HuH-7.5 (cell line): ENCODE measurements around the gene OSBPL3.
"Not testable (repeated sequence)": the region's sequence is repeated elsewhere in the genome, so short reads cannot be mapped to it uniquely, and the experiment has no call there.

Experiments
- DNase-seq: peaks from one replicate; pipeline ENCODE4 v3.0.0; 2011; ENCODE audit warnings: low spot score

OSBPL3 gene

GRCh38 chr7:24920451-24921361 lies 59.3 kb downstream of the OSBPL3 start:
- no peak for DNase-seq

- no peak for DNase-seq
These were observed 62.3 kb downstream of the OSBPL3 start for GRCh38 chr7:24917510-24918239.

DNA sequence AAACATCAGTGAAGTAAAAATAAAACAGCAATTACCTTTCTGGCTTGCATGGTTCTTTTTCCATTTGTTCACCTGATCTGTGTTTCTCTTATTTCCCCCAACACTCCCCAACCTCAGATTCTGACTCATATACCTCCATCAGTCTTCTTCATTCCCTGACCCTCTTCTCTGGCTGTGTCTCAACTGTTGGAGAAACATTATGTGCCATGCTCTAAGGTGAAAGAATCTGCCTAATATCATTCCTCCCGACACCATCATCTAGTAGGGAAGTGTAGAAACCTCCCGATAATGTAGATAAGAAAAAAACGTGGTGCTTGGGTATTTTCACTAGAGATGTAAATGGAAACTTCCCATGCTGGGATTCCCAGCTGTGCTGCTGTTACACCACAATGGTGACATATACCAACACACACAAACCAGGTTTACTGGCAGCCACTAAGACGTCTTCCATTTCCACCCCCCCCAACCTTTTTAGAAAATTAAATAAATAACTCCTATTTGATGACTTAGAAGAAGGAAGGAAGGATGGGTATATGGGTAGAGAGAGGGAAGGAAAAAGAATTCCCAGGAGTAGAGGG lies 63.4 kb downstream of the OSBPL3 start:
- DNase-seq: no peak

- DNase-seq: no peak
These were observed 65.5 kb downstream of the OSBPL3 start for GRCh38 chr7:24914465-24914859.

- DNase-seq: no peak
These were observed 66.0 kb downstream of the OSBPL3 start for GRCh38 chr7:24913801-24914464.

DNA sequence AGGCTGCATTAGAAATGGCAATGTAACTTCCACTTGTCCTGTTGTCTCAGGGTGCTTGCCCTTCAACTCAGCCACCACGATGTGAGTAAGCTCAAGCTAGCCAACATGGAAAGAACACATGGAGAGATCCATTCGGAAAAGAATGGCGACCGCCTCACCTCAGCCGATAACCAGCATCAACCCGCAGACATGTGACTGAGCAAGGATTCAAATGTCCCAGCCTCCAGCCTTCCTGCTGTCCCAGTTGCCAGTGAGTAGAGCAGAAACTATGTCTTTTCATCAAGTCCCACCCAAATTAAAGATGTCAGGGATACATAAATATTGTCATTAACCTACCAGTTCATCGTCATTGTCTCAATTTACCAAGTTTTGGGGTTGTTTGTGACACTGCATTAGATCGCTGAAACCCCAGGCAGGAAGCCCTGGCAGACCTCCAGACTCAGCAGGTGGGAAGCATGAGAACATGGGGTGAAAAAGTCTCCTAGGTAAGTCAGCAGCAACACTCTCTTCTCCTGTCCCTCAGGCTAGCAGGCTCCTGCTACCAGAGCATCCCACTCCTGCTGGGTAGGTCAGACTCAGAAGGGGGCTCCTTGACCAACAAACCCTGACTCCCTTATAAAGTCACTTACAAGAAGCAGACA lies 67.0 kb downstream of the OSBPL3 start:
- DNase-seq: no peak

DNA sequence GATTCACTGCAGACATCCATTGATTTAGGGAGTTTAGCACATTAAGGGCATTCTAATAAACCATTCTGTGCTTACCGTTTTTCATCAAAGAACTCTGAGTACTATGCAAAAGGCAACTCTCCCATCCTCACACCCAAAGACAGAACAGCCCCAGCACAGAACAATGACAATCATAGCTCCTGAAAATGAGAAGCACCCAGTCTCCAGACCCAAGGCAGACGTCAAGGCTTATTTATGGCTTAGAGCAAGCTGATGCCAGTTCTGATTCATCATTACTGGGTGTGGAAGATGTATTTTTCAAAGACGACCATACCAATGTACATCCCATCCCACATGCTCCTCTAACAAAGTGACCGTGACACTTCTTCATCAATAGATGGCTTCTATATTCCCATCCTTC lies 67.6 kb downstream of the OSBPL3 start:
- DNase-seq: no peak

DNA sequence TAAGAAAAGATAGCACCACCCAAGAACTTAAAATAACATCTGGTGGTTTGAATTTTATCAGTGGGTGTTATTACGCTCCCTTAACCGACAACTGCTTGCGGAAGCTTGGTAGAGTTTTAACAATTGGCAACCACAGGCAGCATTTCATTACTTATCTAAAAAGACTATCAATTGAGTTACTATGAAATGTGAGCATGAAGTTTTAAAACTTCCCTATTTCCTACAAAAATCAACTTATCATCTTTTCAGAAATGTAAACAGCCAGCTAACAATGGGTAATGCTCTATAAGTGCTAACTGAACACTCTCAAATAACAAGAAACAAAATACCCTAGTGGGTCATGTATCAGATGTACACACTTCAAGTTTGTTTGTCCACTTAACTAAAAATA lies 68.8 kb downstream of the OSBPL3 start:
- DNase-seq: no peak

DNA sequence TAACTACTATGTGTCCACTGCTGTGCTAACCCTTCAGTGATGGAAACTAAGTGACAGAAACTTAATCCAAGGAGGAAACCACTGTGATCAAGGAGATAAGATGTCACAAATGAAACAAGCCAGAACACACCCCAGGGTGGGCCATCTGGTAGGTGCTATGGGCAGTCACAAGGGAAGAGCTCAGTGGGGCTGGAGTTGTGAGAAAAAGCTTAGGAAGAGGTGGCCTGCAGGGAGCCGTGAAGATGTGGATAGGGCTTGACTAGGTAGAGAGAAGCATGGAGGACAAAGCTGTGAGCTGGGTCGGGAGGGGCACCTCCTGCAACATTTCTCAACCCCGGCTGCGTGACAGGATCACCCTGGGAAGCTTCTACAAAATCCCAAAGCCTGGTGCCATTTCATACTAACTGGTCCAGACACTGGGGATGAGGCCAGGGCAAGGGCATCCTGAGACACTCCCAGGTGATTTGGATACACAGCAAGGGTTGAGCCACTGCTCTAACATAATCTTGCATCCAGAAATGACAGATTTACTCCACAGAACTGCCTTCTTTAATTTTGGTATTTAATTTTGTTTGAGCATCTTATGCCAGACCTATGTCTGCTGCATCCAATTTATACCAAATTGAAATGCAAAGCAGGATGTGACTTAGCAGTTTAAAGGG lies 69.3 kb downstream of the OSBPL3 start:
- no peak for DNase-seq

GRCh38 chr7:24908727-24909126 lies 71.3 kb downstream of the OSBPL3 start:
- DNase-seq: no peak

DNA sequence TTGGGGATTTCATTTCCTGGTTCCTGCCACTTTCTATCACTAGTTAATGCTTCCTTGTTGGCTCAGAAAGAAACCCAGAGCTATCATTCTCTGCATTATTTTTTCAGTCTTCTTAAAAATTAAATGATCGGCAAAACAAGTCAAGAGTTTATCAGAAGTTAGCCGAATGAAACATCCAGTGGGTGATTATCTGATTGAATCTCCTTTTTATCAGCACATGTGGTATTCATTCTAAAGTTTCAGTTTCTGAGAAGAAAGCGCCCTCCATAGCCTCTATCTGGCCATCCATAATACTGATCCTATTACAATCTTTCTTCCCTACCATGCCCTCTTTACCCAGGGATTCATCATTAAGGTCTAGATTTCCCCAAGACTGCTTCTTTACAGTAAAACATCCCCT lies 71.8 kb downstream of the OSBPL3 start:
- no peak for DNase-seq

DNA sequence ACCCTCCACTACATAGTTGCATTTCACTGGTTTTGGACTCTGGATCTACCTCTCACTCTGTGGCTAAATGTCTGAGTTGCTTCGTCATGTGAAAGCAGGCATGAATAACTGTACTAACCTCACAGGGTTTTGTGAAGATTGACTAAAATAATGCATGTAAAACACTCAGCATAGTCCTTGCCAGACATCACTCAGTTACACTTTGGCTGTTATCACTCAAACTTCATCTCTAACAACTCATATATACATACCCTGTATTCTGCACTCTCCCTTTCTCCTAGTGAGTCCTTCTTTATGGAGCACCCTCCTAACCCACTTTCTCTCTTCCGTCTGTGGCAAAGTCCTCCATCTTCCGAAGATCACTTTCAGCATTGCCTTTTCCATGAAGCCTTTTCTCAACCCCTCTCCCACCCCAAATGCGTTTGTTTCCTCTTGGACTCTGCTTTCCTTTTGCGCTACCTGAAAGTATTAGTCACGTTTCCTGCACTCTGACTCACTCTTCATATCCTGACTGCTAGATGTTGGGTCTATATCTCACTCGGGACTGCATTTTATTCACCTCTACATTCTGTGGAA lies 72.6 kb downstream of the OSBPL3 start:
- no peak for DNase-seq

GRCh38 chr7:24905996-24906770 lies 73.8 kb downstream of the OSBPL3 start:
- DNase-seq: no peak

- not testable (repeated sequence) for DNase-seq
These were observed 76.0 kb downstream of the OSBPL3 start for GRCh38 chr7:24903992-24904391.

DNA sequence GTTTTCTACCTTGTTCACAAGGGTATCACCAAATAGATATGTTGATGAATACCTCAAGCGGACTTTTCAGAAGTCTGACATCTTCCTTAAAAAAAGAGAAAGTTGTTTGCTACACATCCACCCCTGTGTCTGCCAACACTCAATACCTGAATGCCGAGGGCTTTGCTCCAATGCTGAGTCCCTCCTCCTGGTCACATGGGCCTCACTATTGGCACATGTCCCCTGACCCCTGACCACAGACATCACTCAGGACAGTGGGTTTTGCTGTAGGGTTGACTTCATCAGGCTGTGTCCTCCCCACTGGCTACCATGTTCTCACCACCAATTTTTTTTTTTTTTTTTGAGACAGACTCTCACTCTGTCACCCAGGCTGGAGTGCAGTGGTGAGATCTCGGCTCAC lies 76.4 kb downstream of the OSBPL3 start:
- no peak for DNase-seq

- DNase-seq: no peak
These were observed 77.0 kb downstream of the OSBPL3 start for GRCh38 chr7:24902931-24903330.

DNA sequence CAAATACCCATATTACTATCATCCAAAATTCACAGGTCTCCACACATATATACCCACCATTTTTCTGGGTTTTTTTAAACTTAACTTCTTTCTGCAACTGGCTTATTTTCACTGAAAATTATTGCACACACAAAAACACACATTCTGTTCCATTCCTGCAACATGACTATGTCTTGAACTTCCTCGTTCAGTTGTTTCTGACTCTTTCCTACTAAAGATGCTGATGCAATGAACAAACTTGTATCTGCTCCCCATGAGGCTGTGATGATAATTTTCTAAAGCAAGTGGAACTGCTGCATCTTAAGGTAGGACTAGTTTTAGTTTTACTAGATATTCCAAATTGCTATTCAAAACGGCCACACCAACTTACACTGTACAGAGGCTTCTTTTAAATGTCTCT lies 77.7 kb downstream of the OSBPL3 start:
- DNase-seq: no peak

GRCh38 chr7:24899905-24900304 lies 80.1 kb downstream of the OSBPL3 start:
- no peak for DNase-seq

DNA sequence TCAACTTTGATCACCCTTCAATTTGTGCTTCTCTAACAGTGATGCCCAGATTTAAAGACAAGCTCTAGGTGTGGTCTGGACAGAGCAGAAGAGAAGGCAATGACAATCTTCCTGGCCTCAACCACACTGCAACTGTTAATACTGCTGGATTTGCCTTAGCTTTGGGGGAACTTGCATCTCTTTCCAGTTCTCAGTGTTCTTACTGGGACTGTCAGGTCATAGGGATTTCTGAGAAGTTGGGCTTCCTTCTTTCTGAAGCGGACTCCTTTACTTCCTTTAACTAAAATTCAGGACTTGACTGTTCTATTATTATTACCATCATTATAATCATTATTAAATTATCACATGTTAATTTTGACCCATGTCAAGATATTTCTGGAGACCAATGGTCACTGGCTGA lies 80.8 kb downstream of the OSBPL3 start:
- DNase-seq: no peak

- DNase-seq: no peak
These were observed 81.3 kb downstream of the OSBPL3 start for GRCh38 chr7:24898691-24899090.
